H1 (cell line): ENCODE results near the gene TMEM258. TPM values are rescaled to one million over a fixed set of nuclear protein-coding genes. Genes with fewer than 3 reads are reported as not detected.
A peak's percentile ranks its signal among the peaks of the same experiment; 100 is the strongest.

Experiments
- CTCF ChIA-PET: fragments of 300-600 bp; sonication (Branson Sonifier 250); formaldehyde crosslinking; loops from one replicate; lab custom pipeline; 2021; ENCODE audit not compliant: partially characterized antibody; lab: Charles Lee
- POLR2A ChIA-PET: fragments of 300-600 bp; sonication (Branson Sonifier 250); formaldehyde crosslinking; loops from one replicate; lab custom pipeline; 2021; ENCODE audit warnings: inconsistent platforms; ENCODE audit not compliant: partially characterized antibody; lab: Charles Lee
- DNase-seq, 2 experiments: peaks; one replicate each; pipeline versions ENCODE4 v3.0.0 to v3.0.0-alpha.2; 2010 to 2022; ENCODE audit warnings: low spot score in 2 of 2, low read depth in 1 of 2, mixed read lengths in 1 of 2
- FAIRE-seq: peaks from 2 replicates; lab custom pipeline; 2011; peaks lifted over from hg19 to GRCh38; lab: Jason Lieb, UNC
- H2AFZ ChIP-seq: 2 replicates; pipeline ENCODE4 v1.8.1; 2012; ENCODE audit warnings: low read length, inconsistent platforms
- H2AK5ac ChIP-seq: 2 replicates; pipeline ENCODE4 v1.6.1; 2013; ENCODE audit warnings: low read depth, low read length
- H2BK120ac ChIP-seq: replicated peaks from 2 replicates; pipeline ENCODE3; 2013; ENCODE audit warnings: low read depth, low read length, inconsistent platforms
- H2BK12ac ChIP-seq: 2 replicates; pipeline ENCODE4 v1.6.1; 2013; ENCODE audit warnings: low read depth, low read length
- H2BK15ac ChIP-seq: 2 replicates; pipeline ENCODE4 v1.6.1; 2013; ENCODE audit warnings: low read length
- H2BK20ac ChIP-seq: 2 replicates; pipeline ENCODE4 v1.6.1; 2013; ENCODE audit warnings: low read length
- H2BK5ac ChIP-seq: 2 replicates; pipeline ENCODE4 v1.6.1; 2013; ENCODE audit warnings: low read depth, low read length
- H3K14ac ChIP-seq: 2 replicates; pipeline ENCODE4 v1.6.1; 2013; ENCODE audit warnings: inconsistent platforms; ENCODE audit not compliant: insufficient read length
- H3K18ac ChIP-seq: 2 replicates; pipeline ENCODE4 v1.6.1; 2013; ENCODE audit warnings: low read length; ENCODE audit errors: extremely low read depth
- H3K23ac ChIP-seq: 2 replicates; pipeline ENCODE4 v1.6.1; 2013; ENCODE audit warnings: inconsistent platforms; ENCODE audit not compliant: insufficient read length
- H3K23me2 ChIP-seq: 2 replicates; pipeline ENCODE4 v1.6.1; 2013; ENCODE audit warnings: low read depth, low read length
- H3K27ac ChIP-seq: 2 replicates; pipeline ENCODE4 v1.6.1; 2011; ENCODE audit warnings: low read depth, low read length, inconsistent platforms
- H3K27me3 ChIP-seq, 4 experiments: replicated peaks in 1 of 4; 1 replicate in 1 of 4; 2 replicates in 3 of 4; pipeline versions ENCODE4 v1.6.1 to v1.8.1; 2011 to 2013; ENCODE audit warnings: low read length in 3 of 4, mild to moderate bottlenecking in 3 of 4, inconsistent platforms in 2 of 4, mixed read lengths in 2 of 4, moderate library complexity in 1 of 4; ENCODE audit not compliant: control insufficient read depth in 3 of 4, insufficient read depth in 3 of 4; ENCODE audit errors: extremely low read depth in 1 of 4
- H3K36me3 ChIP-seq, 4 experiments: 2 replicates each; pipeline versions ENCODE4 v1.6.1 to v1.8.1; 2011 to 2013; ENCODE audit warnings: mild to moderate bottlenecking in 4 of 4, low read length in 3 of 4, moderate library complexity in 2 of 4, control low read depth in 1 of 4, inconsistent platforms in 1 of 4; ENCODE audit not compliant: insufficient read depth in 4 of 4, control insufficient read depth in 2 of 4
- H3K4ac ChIP-seq: replicated peaks from 2 replicates; pipeline ENCODE3; 2013; ENCODE audit warnings: low read length, low read depth, mixed read lengths, inconsistent platforms; ENCODE audit not compliant: insufficient read length
- H3K4me1 ChIP-seq, 4 experiments: replicated peaks in 1 of 4; 1 replicate in 1 of 4; 2 replicates in 3 of 4; pipeline versions ENCODE4 v1.6.1 to v1.8.1; 2011 to 2013; ENCODE audit warnings: low read length in 3 of 4, inconsistent platforms in 2 of 4, mixed read lengths in 1 of 4; ENCODE audit not compliant: insufficient read depth in 4 of 4, control insufficient read depth in 3 of 4
- H3K4me2 ChIP-seq, 2 experiments: 2 replicates each; pipeline versions ENCODE4 v1.6.1 to v1.8.1; 2011 to 2013; ENCODE audit warnings: low read depth in 2 of 2, low read length in 2 of 2, control low read depth in 1 of 2, inconsistent platforms in 1 of 2, mild to moderate bottlenecking in 1 of 2; ENCODE audit not compliant: insufficient read depth in 1 of 2
- H3K4me3 ChIP-seq, 4 experiments: fragments of 200-600, 300-600 bp in 1 of 4; sonication (generic), shearing (Covaris generic), sonication (Bioruptor Twin) in 1 of 4; 2 replicates each; pipeline versions ENCODE4 v1.5.1 to v1.8.1; 2011 to 2016; ENCODE audit warnings: low read length in 4 of 4, low read depth in 3 of 4, control low read depth in 2 of 4, inconsistent platforms in 2 of 4, mild to moderate bottlenecking in 2 of 4, mixed read lengths in 1 of 4, moderate library complexity in 1 of 4; ENCODE audit not compliant: insufficient read depth in 2 of 4; ENCODE audit errors: extremely low read depth in 1 of 4
- H3K56ac ChIP-seq: replicated peaks from 2 replicates; pipeline ENCODE3; 2013; ENCODE audit warnings: low read depth, mild to moderate bottlenecking, mixed read lengths, low read length, inconsistent platforms; ENCODE audit not compliant: insufficient read length
- H3K79me1 ChIP-seq: 2 replicates; pipeline ENCODE4 v1.6.1; 2013; ENCODE audit warnings: low read depth, low read length, control low read depth
- H3K79me2 ChIP-seq, 2 experiments: 2 replicates each; pipeline versions ENCODE4 v1.6.1 to v1.8.1; 2012 to 2013; ENCODE audit warnings: low read length in 2 of 2, mild to moderate bottlenecking in 2 of 2, inconsistent platforms in 1 of 2; ENCODE audit not compliant: insufficient read depth in 2 of 2, control insufficient read depth in 1 of 2
- H3K9ac ChIP-seq, 4 experiments: replicated peaks in 1 of 4; 1 replicate in 1 of 4; 2 replicates in 3 of 4; pipeline versions ENCODE4 v1.6.1 to v1.8.1; 2011 to 2013; ENCODE audit warnings: low read depth in 3 of 4, low read length in 3 of 4, control low read depth in 2 of 4, mild to moderate bottlenecking in 2 of 4, moderate library complexity in 2 of 4, inconsistent platforms in 1 of 4; ENCODE audit errors: extremely low read depth in 1 of 4
- H3K9me3 ChIP-seq, 2 experiments: 2 replicates each; pipeline versions ENCODE4 v1.6.1 to v1.8.1; 2012 to 2013; ENCODE audit warnings: mild to moderate bottlenecking in 2 of 2, moderate library complexity in 2 of 2, control low read depth in 1 of 2, inconsistent platforms in 1 of 2, low read depth in 1 of 2, low read length in 1 of 2, mixed read lengths in 1 of 2; ENCODE audit not compliant: insufficient read depth in 2 of 2
- H4K20me1 ChIP-seq, 2 experiments: replicated peaks in 1 of 2; 2 replicates each; pipeline versions ENCODE3 to v1.8.1; 2011 to 2013; ENCODE audit warnings: inconsistent platforms in 2 of 2, low read length in 2 of 2, mild to moderate bottlenecking in 1 of 2; ENCODE audit not compliant: insufficient read depth in 2 of 2, control insufficient read depth in 1 of 2
- H4K5ac ChIP-seq: 2 replicates; pipeline ENCODE4 v1.6.1; 2013; ENCODE audit warnings: low read length, low read depth, mixed read lengths, inconsistent platforms; ENCODE audit not compliant: insufficient read length
- H4K8ac ChIP-seq: 2 replicates; pipeline ENCODE4 v1.8.0; 2013; ENCODE audit warnings: mild to moderate bottlenecking, moderate library complexity, low read length, inconsistent platforms; ENCODE audit not compliant: insufficient read depth; ENCODE audit errors: extremely low read depth
- H4K91ac ChIP-seq: replicated peaks from 2 replicates; pipeline ENCODE3; 2013; ENCODE audit warnings: low read length, mixed read lengths, inconsistent platforms; ENCODE audit not compliant: insufficient read length
- HDAC2 ChIP-seq, 2 experiments: fragments of 300-600 bp in 1 of 2; sonication (generic) in 1 of 2; IDR thresholded peaks; 2 replicates each; pipeline ENCODE4 v1.6.1; 2011 to 2012; ENCODE audit warnings: low read depth in 2 of 2, low read length in 2 of 2, mild to moderate bottlenecking in 2 of 2, moderate library complexity in 2 of 2, borderline replicate concordance in 1 of 2, inconsistent platforms in 1 of 2
- HDAC6 ChIP-seq: IDR thresholded peaks from one replicate; pipeline ENCODE4 v1.7.1; 2012; ENCODE audit warnings: low read depth, mild to moderate bottlenecking, inconsistent platforms, low read length, moderate library complexity
- WGBS, 2 experiments: shearing (Covaris generic) in 1 of 2; methylation state at CpG; one replicate each; pipeline versions ENCODE4 v1.1.6 to v1.1.7; 2013 to 2015; ENCODE audit warnings: low lambda C conversion rate in 2 of 2, mixed read lengths in 2 of 2, inconsistent platforms in 1 of 2, low coverage in 1 of 2, missing lambda C conversion rate in 1 of 2; ENCODE audit not compliant: insufficient replicate concordance in 2 of 2, insufficient coverage in 1 of 2, insufficient read length in 1 of 2; ENCODE audit errors: extremely low coverage in 1 of 2, missing lambda C conversion rate in 1 of 2; 5-methylcytosine and 5-hydroxymethylcytosine counted together
- polyA plus RNA-seq, 7 experiments: library from polyadenylated mRNA; depleted of rRNA in 3 of 7; stranded (reverse) in 5 of 7; unstranded in 2 of 7; fragments of >200 nt in 5 of 7; fragments of 200-250 nt in 2 of 7; gene quantifications; 1 replicate in 5 of 7; 2 replicates in 1 of 7; 4 replicates in 1 of 7; pipeline versions ENCODE4 v1.2.1 to v1.2.3, GENCODE V29; 2011 to 2013; ENCODE audit warnings: missing spikeins in 2 of 7, mixed read lengths in 2 of 7
- total RNA-seq: library from RNA; stranded (reverse); fragmentation: NEBNext Ultra II Directional; extraction: Animal tissue kit (Norgen Biotek cat#: 25700); gene quantifications from 2 replicates; pipeline ENCODE4 v1.2.1, GENCODE V29; 2021

TMEM258 gene
- total and polyA plus RNA-seq, 2 of the 8 experiments (the other 6 are each of a cell fraction or from before 2014, with no cell fraction given): 186 to 759 TPM

DNA sequence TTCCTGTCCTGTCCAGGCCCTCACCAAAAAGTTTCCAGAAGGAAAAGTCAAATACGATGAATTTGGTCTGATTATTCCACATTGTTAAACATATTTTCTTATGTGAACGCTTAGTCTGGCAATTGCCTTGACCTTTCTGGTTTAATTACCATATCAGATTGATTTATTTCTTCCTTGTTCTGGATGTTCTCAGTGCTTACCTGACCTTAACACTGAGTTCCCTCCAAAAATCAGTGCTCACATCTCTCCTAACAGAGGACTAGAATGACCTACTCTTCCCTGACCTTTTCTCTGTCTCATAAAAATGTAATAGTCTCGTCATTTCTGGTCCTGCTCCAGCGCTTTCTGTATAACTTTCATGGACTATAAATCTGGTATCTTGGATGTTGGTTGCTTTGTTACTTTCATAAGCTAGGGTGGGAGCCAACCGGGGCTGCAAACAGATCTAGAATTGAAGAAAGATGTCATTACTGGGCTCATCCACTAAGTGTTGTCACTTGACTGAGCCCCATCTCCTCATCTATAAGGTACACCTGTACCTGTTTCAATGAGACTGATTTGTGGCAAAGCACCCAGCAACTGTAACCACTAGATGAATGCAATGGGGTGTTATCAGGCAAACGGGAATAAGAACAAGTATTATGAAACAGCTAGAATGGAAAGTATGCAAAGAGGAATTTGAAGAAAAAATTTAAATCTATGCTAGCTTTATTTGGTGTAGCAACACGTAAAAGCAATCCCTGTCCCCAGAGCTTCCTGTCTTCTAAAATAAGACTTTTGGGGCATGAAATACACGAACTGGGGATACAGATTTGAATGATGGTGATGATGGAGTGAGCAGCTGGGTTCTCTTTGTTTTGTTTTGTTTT lies 38.1 kb upstream of the TMEM258 start:
- Histone ChIP-seq H2BK120ac (no peak overlapping the region), H3K27ac (no peak overlapping the region), H2BK12ac (no peak overlapping the region), H3K14ac (no peak overlapping the region), H2BK20ac (no peak overlapping the region), H3K56ac (no peak overlapping the region), H3K18ac (no peak overlapping the region), H4K5ac (no peak overlapping the region), H2BK5ac (0 out of 2 replicates have a peak overlapping the region, but pooled peaks have one; percentile 29), H3K4me2 (peak overlapping the region; percentile 96 to 98), H3K23ac (no peak overlapping the region), H2AK5ac (no peak overlapping the region), H3K27me3 (no peaks in the 10 kb centered on the region), H2BK15ac (no peak overlapping the region)
- POLR2A ChIA-PET: interaction anchor here (1.2 to 9.9 kb wide), 9 partner anchors 8 to 48 kb away, joined by 3 to 210 read pairs (median 4); partner anchors contain the start of gene FADS1
- DNase-seq: no peak
- WGBS, 2 experiments: 81% methylated on average over 8 of the region's 8 CpGs; no CpG with 5 or more reads in 1 of the 2 experiments
- no peak for TF ChIP-seq HDAC2 (IDR thresholded peaks at IDR 0.05; ENCODE audit: borderline replicate concordance in 1 of 2, low read depth in 2 of 2, low read length in 2 of 2)
- no peak for TF ChIP-seq HDAC6
- TF ChIP-seq, all 59 proteins: peak for 0
- Histone ChIP-seq H3K36me3 (peaks cover 0 to 4% (median 4%) of the 10 kb centered on the region in 4 experiments; a peak in 2 of 8 replicates), H3K4me3 (peak overlapping the region; percentile 77 to 96 (median 86); a peak in 7 of 8 replicates), H3K9me3 (no peaks in the 10 kb centered on the region), H4K20me1 (peaks cover 19 to 35% of the 10 kb centered on the region in 2 experiments), H3K4me1 (peaks cover 16 to 48% (median 32%) of the 10 kb centered on the region in 4 experiments), H3K4ac (no peak overlapping the region), H2AFZ (no peak overlapping the region), H3K9ac (peak overlapping the region in 1 of 4 experiments; percentile 8; a peak in 1 of 7 replicates), H3K23me2 (peaks cover 14% of the 10 kb centered on the region), H3K79me1 (peaks cover 21% of the 10 kb centered on the region), H4K91ac (no peak overlapping the region), H3K79me2 (peaks cover 29 to 68% of the 10 kb centered on the region in 2 experiments), H4K8ac (no peak overlapping the region)
- CTCF ChIA-PET: interaction anchor here (0.8 to 3.2 kb wide), 8 partner anchors 10 to 80 kb away, joined by 3 to 16 read pairs (median 4); partner anchors contain the start of gene FADS1
- FAIRE-seq: no peak
